ENCODE data around the gene PAPOLG.

Gene PAPOLG

DNA sequence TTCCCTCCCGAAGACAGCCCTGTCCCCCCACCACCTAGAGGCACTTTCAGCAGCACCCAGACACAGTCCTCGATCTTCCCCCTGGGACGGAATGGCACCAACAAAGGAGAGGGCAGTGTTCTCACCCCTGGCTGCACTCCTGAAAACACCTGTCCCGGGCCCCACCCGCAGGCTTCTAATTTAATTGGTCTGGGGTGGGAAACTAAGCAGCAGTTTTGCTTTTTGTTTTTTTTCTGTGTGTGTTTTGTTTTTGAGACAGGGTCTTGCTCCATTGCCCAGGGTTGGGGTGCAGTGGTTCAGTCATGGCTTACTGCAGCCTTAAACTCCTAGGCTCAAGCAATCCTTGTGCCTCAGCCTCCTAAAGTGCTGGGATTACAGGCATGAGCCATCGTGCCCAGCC is 86.9 kb downstream of the PAPOLG start:
- H3K4me3 ChIP-seq (ENCODE audit: low read depth, low read length), result no peak overlapping the region
- no peak for DNase-seq (ENCODE audit: low read depth)
- TF ChIP-seq, protein P1, sequence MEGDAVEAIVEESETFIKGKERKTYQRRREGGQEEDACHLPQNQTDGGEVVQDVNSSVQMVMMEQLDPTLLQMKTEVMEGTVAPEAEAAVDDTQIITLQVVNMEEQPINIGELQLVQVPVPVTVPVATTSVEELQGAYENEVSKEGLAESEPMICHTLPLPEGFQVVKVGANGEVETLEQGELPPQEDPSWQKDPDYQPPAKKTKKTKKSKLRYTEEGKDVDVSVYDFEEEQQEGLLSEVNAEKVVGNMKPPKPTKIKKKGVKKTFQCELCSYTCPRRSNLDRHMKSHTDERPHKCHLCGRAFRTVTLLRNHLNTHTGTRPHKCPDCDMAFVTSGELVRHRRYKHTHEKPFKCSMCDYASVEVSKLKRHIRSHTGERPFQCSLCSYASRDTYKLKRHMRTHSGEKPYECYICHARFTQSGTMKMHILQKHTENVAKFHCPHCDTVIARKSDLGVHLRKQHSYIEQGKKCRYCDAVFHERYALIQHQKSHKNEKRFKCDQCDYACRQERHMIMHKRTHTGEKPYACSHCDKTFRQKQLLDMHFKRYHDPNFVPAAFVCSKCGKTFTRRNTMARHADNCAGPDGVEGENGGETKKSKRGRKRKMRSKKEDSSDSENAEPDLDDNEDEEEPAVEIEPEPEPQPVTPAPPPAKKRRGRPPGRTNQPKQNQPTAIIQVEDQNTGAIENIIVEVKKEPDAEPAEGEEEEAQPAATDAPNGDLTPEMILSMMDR (IDR thresholded peaks at IDR 0.05; ENCODE audit: low read depth, low read length, missing control alignments), result no peak
- in situ Hi-C loops (cut with HindIII; ENCODE audit: low sequenced_read_pairs), result no loop called here

DNA sequence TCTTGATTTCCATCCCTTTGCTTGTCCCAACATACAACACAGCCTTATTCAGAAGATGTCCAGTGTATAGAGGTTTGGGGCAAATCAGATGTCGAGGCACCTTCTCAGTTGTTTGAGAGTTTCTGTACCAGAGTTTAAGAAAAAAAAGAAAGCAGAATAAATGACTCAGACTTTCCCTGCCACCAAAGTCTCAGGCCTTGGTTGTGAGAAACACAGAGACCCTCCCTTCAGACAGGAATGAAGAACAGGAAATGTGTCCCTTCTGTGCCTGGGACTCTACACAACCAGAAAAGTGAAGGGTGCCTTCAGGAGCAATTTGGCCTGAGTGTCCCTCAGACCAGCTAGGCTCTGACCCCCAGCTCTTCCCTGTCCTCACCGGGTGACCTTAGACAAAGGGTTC is 88.0 kb downstream of the PAPOLG start:
- TF ChIP-seq, protein P1 (IDR thresholded peaks at IDR 0.05; ENCODE audit: low read depth, low read length, missing control alignments), result no peak
- in situ Hi-C loops (cut with HindIII; ENCODE audit: low sequenced_read_pairs), result no loop called here
- H3K4me3 ChIP-seq (ENCODE audit: low read depth, low read length), result no peak overlapping the region
- DNase-seq (ENCODE audit: low read depth), result no peak

DNA sequence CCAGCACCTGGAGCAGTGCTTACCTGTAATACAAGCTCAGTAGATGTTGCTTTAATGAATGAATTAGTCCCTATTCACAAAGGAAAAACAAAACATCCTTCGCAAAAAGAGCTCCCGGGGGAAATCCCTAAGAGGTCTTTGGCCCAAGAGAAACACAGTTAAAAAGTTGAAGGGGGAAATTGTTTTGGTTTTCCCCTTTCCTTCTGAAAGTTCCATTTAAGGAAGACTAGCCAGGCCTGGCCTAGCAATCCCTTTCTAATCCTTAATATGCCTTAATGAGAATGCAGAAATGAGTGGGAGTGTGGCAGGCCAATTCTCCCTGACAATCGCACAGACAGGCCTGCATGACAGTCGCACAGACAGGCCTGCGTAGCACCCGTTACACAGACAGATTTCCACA is 91.8 kb downstream of the PAPOLG start:
- DNase-seq (ENCODE audit: low read depth), result no peak
- H3K4me3 ChIP-seq (ENCODE audit: low read depth, low read length), result no peak overlapping the region
- in situ Hi-C loops (cut with HindIII; ENCODE audit: low sequenced_read_pairs), result no loop called here
- TF ChIP-seq, protein P1 (IDR thresholded peaks at IDR 0.05; ENCODE audit: low read depth, low read length, missing control alignments), result no peak
